ENCODE results near the gene VRK2. TPM values are rescaled to one million over a fixed set of nuclear protein-coding genes. Genes with fewer than 3 reads are reported as not detected.

VRK2 gene
- total RNA-seq = 10 to 100 TPM; 11.0 to 19.6 TPM
- 1 to 10 TPM; 7.5 to 8.3 TPM for polyA plus RNA-seq (ENCODE audit: insufficient read length in 2 of 2)
- long read RNA-seq, donor 1, partial matches to known transcripts = 8 of 27 reads
- long read RNA-seq, donor 1, other reads (novel, unspliced or antisense) = 19 of 27 reads
- long read RNA-seq, donor 2 = 0 reads
- long read RNA-seq, donor 3, partial matches to known transcripts = 0 of 5 reads
- long read RNA-seq, donor 3, other reads (novel, unspliced or antisense) = 5 of 5 reads
- long read RNA-seq, donor 4, transcript VRK2-201 (13 exons, 1,888 nt) = major isoform, 5 of 510 reads
- long read RNA-seq, donor 4, partial matches to known transcripts = 480 of 510 reads
- long read RNA-seq, donor 4, other reads (novel, unspliced or antisense) = 24 of 510 reads

DNA sequence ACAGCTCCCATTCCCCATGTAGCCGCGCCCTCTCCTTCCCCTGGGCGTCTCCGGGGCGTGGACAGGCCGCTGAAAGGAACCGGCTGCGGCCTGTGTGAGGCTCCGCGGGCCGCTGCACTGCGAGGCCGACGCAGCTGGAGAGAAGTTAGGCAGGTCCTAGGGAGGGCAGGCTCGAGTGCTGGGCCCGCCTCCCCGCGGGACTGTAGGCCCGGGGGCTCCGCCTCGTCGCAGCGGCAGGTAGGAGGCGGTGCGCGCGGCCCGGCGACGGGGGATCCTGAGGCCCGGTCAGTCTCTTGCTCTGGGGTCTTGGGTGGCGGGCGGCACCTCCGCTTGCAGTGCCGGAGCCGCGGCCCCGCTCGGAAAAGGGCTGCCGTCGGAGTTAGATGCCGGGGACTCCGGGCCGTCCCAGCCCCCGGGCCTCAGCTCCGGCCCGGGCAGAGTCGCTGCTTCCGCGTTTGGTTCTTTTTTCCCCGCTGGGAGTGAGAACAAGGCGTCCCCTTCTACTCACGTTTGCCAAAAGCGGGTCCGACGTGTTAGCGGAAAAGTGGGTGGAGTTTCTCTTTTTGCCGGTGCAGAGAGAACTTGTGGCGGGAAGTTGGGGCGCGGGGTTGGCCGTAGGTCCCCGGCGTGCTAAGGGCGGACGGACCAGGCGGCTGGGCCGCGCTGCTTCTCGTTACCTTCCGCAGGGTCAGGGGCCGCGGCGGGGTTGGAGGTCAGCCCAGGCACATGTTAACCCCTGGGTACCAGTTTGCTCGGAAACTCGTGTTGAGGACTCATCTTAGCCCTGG is at the start of gene VRK2:
TSS of gene VRK2 (plus strand) at position 222 of the 788 bp plus-strand sequence. CDS start 2,026 bp downstream, outside the sequence.
- Histone ChIP-seq H3K4me3 (ENCODE audit: low read depth, low read length) (peak within 1 kb of the TSS; percentile 75), H3K4me1 (ENCODE audit: control insufficient read depth, insufficient read depth, low read length) (peaks cover 14% of the 10 kb centered on the region)

GRCh38 chr2:58006256-58006951 is 40.2 kb upstream of the VRK2 start:
- Histone ChIP-seq H3K4me1 (ENCODE audit: control insufficient read depth, insufficient read depth, low read length) (no peaks in the 10 kb centered on the region), H3K9me3 (ENCODE audit: control insufficient read depth, insufficient read depth, low read length) (no peaks in the 10 kb centered on the region), H3K27me3 (ENCODE audit: control insufficient read depth, insufficient read depth, low read length) (no peaks in the 10 kb centered on the region), H3K27ac (ENCODE audit: low read depth, low read length) (no peak overlapping the region), H3K4me3 (ENCODE audit: low read depth, low read length) (no peak overlapping the region), H3K36me3 (ENCODE audit: control insufficient read depth, insufficient read depth, low read length) (no peaks in the 10 kb centered on the region)
- no CpG with 5 or more reads among the region's 2 CpGs for WGBS (ENCODE audit: insufficient coverage)
- no peak for DNase-seq (ENCODE audit: low read depth in 4 of 6, low spot score in 6 of 6)

More for the DNA sequence above, at the start of gene VRK2:
- H3K27ac ChIP-seq (ENCODE audit: low read depth, low read length) = peak within 1 kb of the TSS; percentile 80
- H3K9me3 ChIP-seq (ENCODE audit: control insufficient read depth, insufficient read depth, low read length) = no peaks in the 10 kb centered on the region
- peak; percentile 17 to 86 (median 40) for DNase-seq (ENCODE audit: low read depth in 4 of 6, low spot score in 6 of 6)
- WGBS (ENCODE audit: insufficient coverage) = under 1% methylated on average over 76 of the region's 76 CpGs
- H3K27me3 ChIP-seq (ENCODE audit: control insufficient read depth, insufficient read depth, low read length) = peaks cover 5% of the 10 kb centered on the region
- no peaks in the 10 kb centered on the region for H3K36me3 ChIP-seq (ENCODE audit: control insufficient read depth, insufficient read depth, low read length)

GRCh38 chr2:58006952-58007284 is 39.7 kb upstream of the VRK2 start:
- H3K4me1 ChIP-seq (ENCODE audit: control insufficient read depth, insufficient read depth, low read length) = no peaks in the 10 kb centered on the region
- WGBS (ENCODE audit: insufficient coverage) = 80% methylated on average over 1 of the region's 1 CpG
- no peaks in the 10 kb centered on the region for H3K27me3 ChIP-seq (ENCODE audit: control insufficient read depth, insufficient read depth, low read length)
- DNase-seq (ENCODE audit: low read depth in 4 of 6, low spot score in 6 of 6) = no peak
- no peaks in the 10 kb centered on the region for H3K36me3 ChIP-seq (ENCODE audit: control insufficient read depth, insufficient read depth, low read length)
- no peaks in the 10 kb centered on the region for H3K9me3 ChIP-seq (ENCODE audit: control insufficient read depth, insufficient read depth, low read length)
- H3K27ac ChIP-seq (ENCODE audit: low read depth, low read length) = no peak overlapping the region
- H3K4me3 ChIP-seq (ENCODE audit: low read depth, low read length) = no peak overlapping the region

DNA sequence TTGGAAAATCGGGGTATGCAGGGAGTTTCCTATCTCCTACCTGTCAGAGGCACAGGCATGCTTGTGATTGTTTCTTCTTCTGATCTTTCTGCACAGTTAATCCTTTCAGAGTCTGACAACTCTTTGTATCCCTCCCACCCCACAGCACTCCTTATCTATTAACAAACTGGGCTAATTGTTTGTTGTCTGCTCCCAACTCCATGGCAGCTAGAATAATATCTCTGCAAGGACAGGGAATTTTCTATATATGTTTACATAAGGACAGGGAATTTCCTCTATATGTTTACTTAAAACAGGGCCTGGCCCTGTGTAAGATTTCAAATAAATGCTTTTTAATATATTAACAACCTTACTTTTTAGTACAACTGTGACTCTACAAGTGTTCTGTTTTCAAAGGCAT is 36.0 kb upstream of the VRK2 start:
- WGBS (ENCODE audit: insufficient coverage) = 100% methylated on average over 1 of the region's 1 CpG
- H3K36me3 ChIP-seq (ENCODE audit: control insufficient read depth, insufficient read depth, low read length) = no peaks in the 10 kb centered on the region
- no peak for DNase-seq (ENCODE audit: low read depth in 4 of 6, low spot score in 6 of 6)
- no peaks in the 10 kb centered on the region for H3K4me1 ChIP-seq (ENCODE audit: control insufficient read depth, insufficient read depth, low read length)
- no peaks in the 10 kb centered on the region for H3K27me3 ChIP-seq (ENCODE audit: control insufficient read depth, insufficient read depth, low read length)
- H3K4me3 ChIP-seq (ENCODE audit: low read depth, low read length) = no peak overlapping the region
- H3K27ac ChIP-seq (ENCODE audit: low read depth, low read length) = no peak overlapping the region
- H3K9me3 ChIP-seq (ENCODE audit: control insufficient read depth, insufficient read depth, low read length) = no peaks in the 10 kb centered on the region

- H3K36me3 ChIP-seq (ENCODE audit: control insufficient read depth, insufficient read depth, low read length) = no peaks in the 10 kb centered on the region
- no peak for DNase-seq (ENCODE audit: low read depth in 4 of 6, low spot score in 6 of 6)
- no peak overlapping the region for H3K4me3 ChIP-seq (ENCODE audit: low read depth, low read length)
- H3K27me3 ChIP-seq (ENCODE audit: control insufficient read depth, insufficient read depth, low read length) = no peaks in the 10 kb centered on the region
- no CpG with 5 or more reads among the region's 1 CpG for WGBS (ENCODE audit: insufficient coverage)
- no peak overlapping the region for H3K27ac ChIP-seq (ENCODE audit: low read depth, low read length)
- no peaks in the 10 kb centered on the region for H3K4me1 ChIP-seq (ENCODE audit: control insufficient read depth, insufficient read depth, low read length)
- H3K9me3 ChIP-seq (ENCODE audit: control insufficient read depth, insufficient read depth, low read length) = no peaks in the 10 kb centered on the region
Observed at GRCh38 chr2:58019229-58019628, 27.4 kb upstream of the VRK2 start.

DNA sequence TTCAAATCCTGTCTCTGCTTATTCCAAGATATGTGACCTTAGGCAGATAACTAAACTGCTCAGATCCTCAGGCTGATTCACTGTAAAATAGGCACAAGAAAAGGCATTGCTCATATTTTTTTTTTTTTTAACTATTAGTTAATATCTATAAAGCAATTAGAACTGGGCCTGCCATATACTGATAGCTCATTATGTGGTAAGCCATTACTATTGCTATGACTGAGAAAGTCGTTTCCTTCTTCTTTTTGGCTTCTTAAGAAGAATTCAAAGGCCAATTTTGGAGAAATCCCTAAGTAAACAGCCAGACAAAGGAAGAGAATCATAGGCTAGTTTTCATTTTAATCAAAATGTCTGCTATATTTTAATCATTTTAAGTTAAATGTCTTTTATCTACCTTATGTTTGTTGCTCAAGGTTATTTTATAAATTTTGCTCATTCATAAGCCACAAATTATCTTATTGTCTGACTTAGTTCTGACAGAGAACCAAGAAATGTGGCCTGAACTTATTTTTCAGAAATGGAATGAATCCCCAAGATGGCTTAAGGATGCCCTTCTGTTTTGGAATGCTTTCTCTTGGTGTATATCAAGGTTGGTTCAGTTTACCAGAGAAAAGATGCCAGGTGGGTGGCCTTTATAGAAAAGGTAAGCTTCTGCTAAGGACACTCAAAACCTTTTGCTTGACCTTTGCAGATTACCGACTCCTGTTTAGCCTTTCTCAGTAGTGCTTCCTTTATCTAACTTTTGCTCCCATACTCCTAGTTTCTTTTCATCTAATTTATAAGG is 21.3 kb upstream of the VRK2 start:
- Histone ChIP-seq H3K27me3 (ENCODE audit: control insufficient read depth, insufficient read depth, low read length) (no peaks in the 10 kb centered on the region), H3K4me1 (ENCODE audit: control insufficient read depth, insufficient read depth, low read length) (no peaks in the 10 kb centered on the region), H3K9me3 (ENCODE audit: control insufficient read depth, insufficient read depth, low read length) (no peaks in the 10 kb centered on the region), H3K4me3 (ENCODE audit: low read depth, low read length) (no peak overlapping the region), H3K27ac (ENCODE audit: low read depth, low read length) (no peak overlapping the region), H3K36me3 (ENCODE audit: control insufficient read depth, insufficient read depth, low read length) (no peaks in the 10 kb centered on the region)
- no CpG with 5 or more reads among the region's 2 CpGs for WGBS (ENCODE audit: insufficient coverage)
- no peak for DNase-seq (ENCODE audit: low read depth in 4 of 6, low spot score in 6 of 6)

GRCh38 chr2:58027029-58027428 is 19.6 kb upstream of the VRK2 start:
- no peaks in the 10 kb centered on the region for H3K9me3 ChIP-seq (ENCODE audit: control insufficient read depth, insufficient read depth, low read length)
- H3K36me3 ChIP-seq (ENCODE audit: control insufficient read depth, insufficient read depth, low read length) = no peaks in the 10 kb centered on the region
- H3K4me3 ChIP-seq (ENCODE audit: low read depth, low read length) = no peak overlapping the region
- no peak for DNase-seq (ENCODE audit: low read depth in 4 of 6, low spot score in 6 of 6)
- H3K27ac ChIP-seq (ENCODE audit: low read depth, low read length) = no peak overlapping the region
- no peaks in the 10 kb centered on the region for H3K27me3 ChIP-seq (ENCODE audit: control insufficient read depth, insufficient read depth, low read length)
- no peaks in the 10 kb centered on the region for H3K4me1 ChIP-seq (ENCODE audit: control insufficient read depth, insufficient read depth, low read length)

- H3K4me3 ChIP-seq (ENCODE audit: low read depth, low read length) = no peak overlapping the region
- no peaks in the 10 kb centered on the region for H3K9me3 ChIP-seq (ENCODE audit: control insufficient read depth, insufficient read depth, low read length)
- WGBS (ENCODE audit: insufficient coverage) = 83% methylated on average over 1 of the region's 1 CpG
- no peaks in the 10 kb centered on the region for H3K4me1 ChIP-seq (ENCODE audit: control insufficient read depth, insufficient read depth, low read length)
- no peaks in the 10 kb centered on the region for H3K36me3 ChIP-seq (ENCODE audit: control insufficient read depth, insufficient read depth, low read length)
- no peaks in the 10 kb centered on the region for H3K27me3 ChIP-seq (ENCODE audit: control insufficient read depth, insufficient read depth, low read length)
- peak in 1 of 6 donors; percentile 18 for DNase-seq (ENCODE audit: low read depth in 4 of 6, low spot score in 6 of 6)
- no peak overlapping the region for H3K27ac ChIP-seq (ENCODE audit: low read depth, low read length)
Observed at GRCh38 chr2:58030771-58031170, 15.8 kb upstream of the VRK2 start.

All from spinal cord (tissue), 10 donors.